ENCODE data around the gene SLC38A10. TPM values are rescaled to one million over a fixed set of nuclear protein-coding genes. Genes with fewer than 3 reads are reported as not detected.

The SLC38A10 gene
- total RNA-seq, 1 experiment from 2014 or later: 43.8 TPM

- no peak overlapping the region for H4K91ac ChIP-seq (ENCODE audit: insufficient read length, low read depth, low read length)
- peaks cover 35% of the 10 kb centered on the region for H3K27me3 Mint-ChIP-seq (ENCODE audit: low read depth)
- H3T11ph ChIP-seq (ENCODE audit: low read length): no peak overlapping the region
- peaks cover 4% of the 10 kb centered on the region; the same call in 1 of the 2 replicates for H3K27me3 ChIP-seq (ENCODE audit: insufficient read depth, low read length)
- H3K4ac ChIP-seq (ENCODE audit: low read depth, low read length): no peak overlapping the region
- no peak overlapping the region for H4K5ac ChIP-seq (ENCODE audit: insufficient read length, low read depth, low read length)
- H2BK120ac ChIP-seq (ENCODE audit: low read depth, low read length, poor library complexity, severe bottlenecking): no peak overlapping the region
- no peak overlapping the region for H3K27ac ChIP-seq (ENCODE audit: insufficient read length, low read depth, low read length)
- no peak overlapping the region for H3K4me2 ChIP-seq (ENCODE audit: insufficient read depth, insufficient read length, low read length)
- H2BK15ac ChIP-seq (ENCODE audit: low read depth, low read length): no peak overlapping the region
- no peak for TF ChIP-seq CTCF (conservative IDR thresholded peaks at IDR 0.05)
- H3K18ac ChIP-seq (ENCODE audit: insufficient read length, low read depth, low read length): no peak overlapping the region
- no peak overlapping the region for H3K23ac ChIP-seq (ENCODE audit: insufficient read length, low read depth, low read length)
- H4K8ac ChIP-seq (replicated peaks; ENCODE audit: insufficient read length, low read depth, low read length): no peak overlapping the region
- H3K4me1 Mint-ChIP-seq: peaks cover 24 to 56% of the 10 kb centered on the region in 2 experiments
- no peak overlapping the region for H2BK20ac ChIP-seq (ENCODE audit: low read depth, low read length, poor library complexity, severe bottlenecking)
- H3K9ac ChIP-seq (ENCODE audit: extremely low read depth, insufficient read length, low read length): no peak overlapping the region
- no peaks in the 10 kb centered on the region for H4K20me1 ChIP-seq (ENCODE audit: control insufficient read depth, insufficient read depth, insufficient read length)
- no peak overlapping the region for H3K56ac ChIP-seq (ENCODE audit: insufficient read length, low read depth, low read length)
- peak; percentile 45 for DNase-seq
- no peaks in the 10 kb centered on the region; the same call in 1 of the 2 replicates for H3K4me1 ChIP-seq (ENCODE audit: insufficient read depth, low read length)
- no peaks in the 10 kb centered on the region; a peak in 1 of 5 replicates for H3K9me3 Mint-ChIP-seq
- H3K27ac Mint-ChIP-seq: no peak overlapping the region
- H3K4me3 Mint-ChIP-seq: no peak overlapping the region
- H2BK12ac ChIP-seq (ENCODE audit: insufficient read length, low read depth, low read length): no peak overlapping the region
- H3K23me2 ChIP-seq (ENCODE audit: insufficient read length, low read depth, low read length, poor library complexity, severe bottlenecking): no peaks in the 10 kb centered on the region
- H2AK5ac ChIP-seq (ENCODE audit: insufficient read length, low read length): no peak overlapping the region
- H3K14ac ChIP-seq (ENCODE audit: insufficient read depth, low read length): no peak overlapping the region
- H3K79me1 ChIP-seq (ENCODE audit: insufficient read depth, low read depth, low read length, poor library complexity, severe bottlenecking): no peaks in the 10 kb centered on the region
- H3K9me3 ChIP-seq (ENCODE audit: control insufficient read depth, low read depth, low read length): no peaks in the 10 kb centered on the region
- H2BK5ac ChIP-seq (ENCODE audit: insufficient read length, low read length): no peak overlapping the region
- H3K36me3 Mint-ChIP-seq (ENCODE audit: insufficient read depth in 1 of 3, low read depth in 3 of 3): no peaks in the 10 kb centered on the region
- no peaks in the 10 kb centered on the region for H3K79me2 ChIP-seq (ENCODE audit: insufficient read depth, low read length)
- no peak overlapping the region for H2AFZ ChIP-seq (ENCODE audit: low read length)
- no CpG with 5 or more reads among the region's 9 CpGs for WGBS (ENCODE audit: extremely low coverage, insufficient read length, low lambda C conversion rate)
Measured at GRCh38 chr17:81335773-81336157, 40.7 kb upstream of the SLC38A10 start.

Measured in H9 (cell line).